Epithelial cell of proximal tubule (primary cell): ENCODE data around the gene IFT122. TPM values are rescaled to one million over a fixed set of nuclear protein-coding genes. Genes with fewer than 3 reads are reported as not detected.

ENCODE experiments used
- DNase-seq: peaks from one replicate; pipeline ENCODE4 v3.0.0-alpha.2; 2011; ENCODE audit warnings: low read depth
- H3K4me3 ChIP-seq: 2 replicates; pipeline ENCODE4 v1.5.1; 2011; ENCODE audit warnings: low read depth, mild to moderate bottlenecking, low read length
- CTCF ChIP-seq: conservative IDR thresholded peaks from 2 replicates; pipeline ENCODE4 v1.5.1; 2012; ENCODE audit warnings: low read depth, mild to moderate bottlenecking, low read length
- total RNA-seq: library from RNA; depleted of rRNA; stranded (reverse); fragments of >200 nt; gene quantifications from 2 replicates; pipeline ENCODE4 v1.2.3, GENCODE V29; 2015

IFT122 gene
- total RNA-seq, 1 donor from 2014 or later: 15.2 TPM

DNA sequence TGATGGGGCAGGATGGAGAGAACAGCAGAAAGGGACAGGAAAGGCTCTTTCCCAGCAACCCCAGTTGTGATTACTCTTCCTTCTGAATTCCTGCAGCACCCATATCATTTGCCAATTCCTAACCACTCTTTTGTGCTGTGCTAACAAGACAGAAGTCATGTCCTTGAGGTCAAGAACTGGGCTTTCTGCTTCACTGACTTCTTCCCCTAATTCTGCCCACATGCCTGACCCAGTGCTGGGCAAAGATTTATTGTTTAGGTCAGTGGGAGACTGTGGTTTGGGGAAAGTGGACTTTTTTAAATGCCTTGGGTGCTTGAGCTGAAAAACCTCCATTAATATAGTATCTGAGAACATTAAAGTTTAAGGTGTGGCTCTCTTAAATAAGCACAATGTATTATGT is 7.4 kb upstream of the IFT122 start:
- DNase-seq: no peak
- no peak overlapping the region for H3K4me3 ChIP-seq
- TF ChIP-seq CTCF: no peak

GRCh38 chr3:129433565-129433964 is 6.5 kb upstream of the IFT122 start:
- DNase-seq: no peak
- TF ChIP-seq CTCF: no peak
- H3K4me3 ChIP-seq: no peak overlapping the region

DNA sequence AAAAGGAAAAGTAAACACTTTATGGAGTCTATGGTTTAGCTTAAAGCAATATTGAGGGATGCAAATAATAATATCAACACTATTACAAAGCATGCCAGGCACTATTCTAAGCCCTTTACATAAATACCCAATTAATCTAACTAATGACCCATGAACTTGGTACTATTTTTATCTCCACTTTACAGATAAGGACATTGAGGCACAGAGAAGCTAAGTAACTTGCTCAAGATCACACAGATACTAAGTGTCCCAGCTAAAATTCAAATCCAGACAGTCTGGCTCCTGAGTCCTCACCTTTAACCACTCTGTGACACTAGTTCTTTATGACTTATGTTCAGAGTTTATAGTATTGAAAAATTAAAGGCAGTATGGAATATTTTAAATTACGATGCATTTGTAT is 5.9 kb upstream of the IFT122 start:
- DNase-seq: no peak
- TF ChIP-seq CTCF: no peak
- H3K4me3 ChIP-seq: no peak overlapping the region

- DNase-seq: no peak
Observed at GRCh38 chr3:129435367-129435766, 4.7 kb upstream of the IFT122 start.

DNA sequence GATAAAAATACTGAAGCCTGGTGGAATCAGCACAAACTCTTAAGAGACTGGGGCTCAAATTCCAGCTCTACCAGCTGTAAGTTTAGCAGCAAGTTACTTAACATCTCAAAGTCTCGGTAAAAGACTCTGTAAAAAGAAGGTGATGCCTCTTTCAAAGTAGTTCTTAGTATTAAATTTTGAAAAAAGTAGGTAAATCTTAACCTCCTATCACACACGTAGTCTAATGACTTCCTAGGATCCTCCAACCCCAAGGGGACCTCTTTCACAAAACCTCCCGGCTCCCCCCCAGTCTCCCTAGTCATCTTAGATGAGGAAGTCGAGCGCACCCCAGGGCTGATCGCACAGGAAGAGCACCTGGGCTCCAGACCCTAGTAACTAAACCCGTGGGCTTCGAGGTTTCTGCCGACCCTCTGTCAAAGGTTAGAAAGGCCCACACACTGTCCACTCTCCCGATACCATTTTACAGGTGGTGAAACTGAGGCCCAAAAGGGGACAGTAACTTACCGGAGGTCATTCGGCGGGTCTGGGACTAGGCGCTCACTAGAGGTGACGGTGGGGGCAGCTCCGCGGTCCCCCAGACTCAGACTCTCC is 703 bp upstream of the IFT122 start:
- no peak for TF ChIP-seq CTCF
- H3K4me3 ChIP-seq: peak overlapping the region; percentile 86
- no peak for DNase-seq

More at GRCh38 chr3:129435367-129435766, 4.7 kb upstream of the IFT122 start:
- no peak overlapping the region for H3K4me3 ChIP-seq
- TF ChIP-seq CTCF: peak; percentile 25

- no peak for TF ChIP-seq CTCF
- no peak for DNase-seq
Observed at GRCh38 chr3:129440618-129441190, 680 bp downstream of the IFT122 start.

DNA sequence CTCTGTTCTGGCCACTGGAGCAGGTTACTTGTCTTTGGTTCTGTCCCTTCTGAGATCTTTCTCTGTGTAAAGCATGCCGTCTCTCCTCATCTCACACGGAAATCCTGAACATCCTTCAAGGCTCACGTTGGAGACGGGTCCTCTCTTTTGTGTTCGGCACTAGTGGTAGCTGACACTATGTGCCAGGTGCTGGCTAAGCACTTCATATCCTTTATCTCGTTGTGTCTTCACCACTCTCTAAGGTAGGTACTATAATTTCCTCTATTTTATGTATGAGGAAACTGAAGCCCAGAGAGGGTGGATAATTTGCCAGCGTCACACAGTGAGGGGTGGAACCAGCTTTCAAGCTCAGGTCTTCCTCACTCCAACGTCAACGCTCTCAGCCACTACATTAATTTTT is 1.2 kb downstream of the IFT122 start:
- no peak for TF ChIP-seq CTCF
- DNase-seq: no peak
- peak overlapping the region; percentile 86 for H3K4me3 ChIP-seq

More at GRCh38 chr3:129440618-129441190, 680 bp downstream of the IFT122 start:
- H3K4me3 ChIP-seq: peak overlapping the region; percentile 86
